GM23338 (cell line): ENCODE results near the gene PER2.

ENCODE experiments used
- CREB1 ChIP-seq: fragments of 250-450 bp; sonication (Bioruptor Pico); IDR thresholded peaks from 2 replicates; pipeline ENCODE4 v1.5.0; 2020; ENCODE audit warnings: low read depth, mild to moderate bottlenecking, moderate library complexity
- CTCF ChIP-seq, 2 experiments: fragments of 200-600 bp in 1 of 2; sonication (generic) in 1 of 2; conservative IDR thresholded peaks; 2 replicates each; pipeline versions ENCODE4 v1.5.1 to v1.6.1; 2016 to 2017; ENCODE audit warnings: antibody characterized with exemption in 2 of 2, low read depth in 2 of 2, mild to moderate bottlenecking in 2 of 2, moderate library complexity in 1 of 2
- ETS1 ChIP-seq: IDR thresholded peaks from 2 replicates; pipeline ENCODE4 v1.6.1; 2016; ENCODE audit warnings: antibody characterized with exemption
- EZH2 ChIP-seq: fragments of 200-600 bp; sonication (generic); IDR thresholded peaks from one replicate; pipeline ENCODE4 v1.8.0; 2017; ENCODE audit warnings: antibody characterized with exemption, mild to moderate bottlenecking, low read depth; ENCODE audit not compliant: unreplicated experiment
- JUNB ChIP-seq: IDR thresholded peaks from one replicate; pipeline ENCODE4 v1.6.1; 2016; ENCODE audit warnings: antibody characterized with exemption; ENCODE audit not compliant: unreplicated experiment
- POLR2AphosphoS5 ChIP-seq: IDR thresholded peaks from 2 replicates; pipeline ENCODE4 v1.6.1; 2016; ENCODE audit warnings: antibody characterized with exemption, low read depth
- ZNF331 ChIP-seq: fragments of 250-450 bp; sonication (Bioruptor Pico); IDR thresholded peaks from 2 replicates; pipeline ENCODE4 v1.5.0; 2020; ENCODE audit warnings: low read depth, mild to moderate bottlenecking, moderate library complexity

- no peak for TF ChIP-seq CTCF (conservative IDR thresholded peaks at IDR 0.05; ENCODE audit: low read depth in 2 of 2)
- no peak for TF ChIP-seq EZH2
- no peak for TF ChIP-seq CREB1 (CRISPR knock-in tag)
- no peak for TF ChIP-seq POLR2AphosphoS5
- TF ChIP-seq JUNB, result no peak
- TF ChIP-seq ETS1, result no peak
- no peak for TF ChIP-seq ZNF331
Observed at GRCh38 chr2:238281826-238282480, 6.5 kb downstream of the PER2 start.
